WERI-Rb-1 (cell line): Measurements from ENCODE around the gene PEX5L.

Experiments used
- DNase-seq: peaks from one replicate; pipeline ENCODE4 v3.0.0-alpha.2; 2020
- H3K27ac ChIP-seq: fragments of 250-450 bp; sonication (Bioruptor Pico); 2 replicates; pipeline ENCODE4 v1.5.1; 2020; ENCODE audit warnings: mild to moderate bottlenecking, moderate library complexity
- H3K27me3 ChIP-seq: fragments of 250-450 bp; sonication (Bioruptor Pico); 2 replicates; pipeline ENCODE4 v1.5.1; 2021; ENCODE audit warnings: mild to moderate bottlenecking, low read depth, moderate library complexity; ENCODE audit not compliant: insufficient read depth, severe bottlenecking
- H3K36me3 ChIP-seq: fragments of 250-450 bp; sonication (Bioruptor Pico); 2 replicates; pipeline ENCODE4 v1.5.1; 2020; ENCODE audit warnings: mild to moderate bottlenecking, moderate library complexity
- H3K4me3 ChIP-seq: 2 replicates; pipeline ENCODE4 v1.5.1; 2011; ENCODE audit warnings: low read depth, mild to moderate bottlenecking, control low read depth, low read length
- H3K9me3 ChIP-seq: fragments of 250-450 bp; sonication (Bioruptor Pico); 2 replicates; pipeline ENCODE4 v1.5.1; 2021; ENCODE audit warnings: mild to moderate bottlenecking, moderate library complexity; ENCODE audit not compliant: severe bottlenecking
- CTCF ChIP-seq: IDR thresholded peaks from 2 replicates; pipeline ENCODE4 v1.5.1; 2011; ENCODE audit warnings: low read depth, mild to moderate bottlenecking, control low read depth, inconsistent platforms, low read length

The PEX5L gene

DNA sequence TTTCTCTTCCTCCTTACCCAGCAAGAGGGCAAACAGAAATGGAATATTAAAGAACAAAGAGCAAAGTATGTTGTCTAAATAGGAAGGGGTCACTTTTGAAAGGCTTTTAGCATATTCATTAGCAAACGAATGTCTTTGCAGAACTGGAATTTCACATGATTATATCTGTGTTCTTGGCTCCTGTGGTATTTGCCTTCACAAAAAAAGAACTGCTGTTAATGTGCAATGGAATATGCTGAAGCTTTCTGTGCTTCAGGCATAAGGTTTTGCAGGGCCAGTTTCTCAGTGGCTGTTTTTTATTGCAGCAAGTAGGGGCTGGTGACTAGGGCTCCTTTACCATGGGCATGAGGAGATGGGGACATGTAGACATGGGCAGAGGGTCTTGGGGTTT is 210.5 kb downstream of the PEX5L start:
- no peak for DNase-seq
- Histone ChIP-seq H3K27ac (no peak overlapping the region), H3K36me3 (no peaks in the 10 kb centered on the region), H3K9me3 (no peaks in the 10 kb centered on the region), H3K27me3 (no peaks in the 10 kb centered on the region), H3K4me3 (no peak overlapping the region)
- no peak for TF ChIP-seq CTCF

GRCh38 chr3:179825527-179826246 is 211.1 kb downstream of the PEX5L start:
- Histone ChIP-seq H3K27ac (no peak overlapping the region), H3K27me3 (no peaks in the 10 kb centered on the region), H3K9me3 (no peaks in the 10 kb centered on the region), H3K36me3 (no peaks in the 10 kb centered on the region), H3K4me3 (no peak overlapping the region)
- no peak for TF ChIP-seq CTCF
- DNase-seq = no peak

- no peak for DNase-seq
- Histone ChIP-seq H3K27ac (no peak overlapping the region), H3K9me3 (no peaks in the 10 kb centered on the region), H3K27me3 (no peaks in the 10 kb centered on the region), H3K4me3 (no peak overlapping the region), H3K36me3 (peaks cover 7% of the 10 kb centered on the region)
- TF ChIP-seq CTCF = no peak
Measured at GRCh38 chr3:179822296-179822695, 214.4 kb downstream of the PEX5L start.

- H3K27ac ChIP-seq = no peak overlapping the region
- no peak for TF ChIP-seq CTCF
- DNase-seq = no peak
- no peaks in the 10 kb centered on the region for H3K9me3 ChIP-seq
- peaks cover 25% of the 10 kb centered on the region for H3K36me3 ChIP-seq
- no peaks in the 10 kb centered on the region for H3K27me3 ChIP-seq
- H3K4me3 ChIP-seq = no peak overlapping the region
Measured at GRCh38 chr3:179819379-179819778, 217.4 kb downstream of the PEX5L start.

DNA sequence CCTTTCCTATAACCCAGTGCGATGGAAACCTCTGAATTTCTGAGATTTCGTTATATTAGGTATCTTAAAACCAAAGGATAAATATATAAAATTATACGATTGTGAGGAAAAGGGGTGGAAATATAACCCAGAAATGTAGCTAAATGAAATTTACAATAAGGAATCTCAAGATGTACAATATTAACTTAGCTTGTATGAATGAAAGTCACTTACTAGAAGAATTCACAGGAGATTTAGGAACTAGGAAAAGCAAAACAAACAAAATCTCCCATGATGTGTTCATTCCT is 224.7 kb downstream of the PEX5L start:
- Histone ChIP-seq H3K36me3 (peaks cover 36% of the 10 kb centered on the region), H3K9me3 (no peaks in the 10 kb centered on the region), H3K27me3 (no peaks in the 10 kb centered on the region), H3K27ac (no peak overlapping the region), H3K4me3 (no peak overlapping the region)
- no peak for TF ChIP-seq CTCF
- DNase-seq = no peak

GRCh38 chr3:179811321-179812095 is 225.2 kb downstream of the PEX5L start:
- Histone ChIP-seq H3K4me3 (no peak overlapping the region), H3K27me3 (no peaks in the 10 kb centered on the region), H3K9me3 (no peaks in the 10 kb centered on the region), H3K36me3 (peaks cover 36% of the 10 kb centered on the region), H3K27ac (no peak overlapping the region)
- peak; percentile 71 for TF ChIP-seq CTCF
- DNase-seq = peak; percentile 55
